RPMI7951 (cell line): Measurements from ENCODE around the gene BBS7. TPM values are rescaled to one million over a fixed set of nuclear protein-coding genes. Genes with fewer than 3 reads are reported as not detected.
A peak's percentile ranks its signal among the peaks of the same experiment; 100 is the strongest.

Experiments used
- DNase-seq: peaks from one replicate; pipeline ENCODE4 v3.0.0-alpha.2; 2012; ENCODE audit warnings: low read depth
- total RNA-seq: library from RNA; depleted of rRNA; stranded (reverse); fragments of >200 nt; shearing (Covaris generic); gene quantifications from 2 replicates; pipeline ENCODE4 v1.2.3, GENCODE V29; 2014; rRNA removed

The BBS7 gene
- total RNA-seq, 1 experiment from 2014 or later: 15.4 TPM

DNA sequence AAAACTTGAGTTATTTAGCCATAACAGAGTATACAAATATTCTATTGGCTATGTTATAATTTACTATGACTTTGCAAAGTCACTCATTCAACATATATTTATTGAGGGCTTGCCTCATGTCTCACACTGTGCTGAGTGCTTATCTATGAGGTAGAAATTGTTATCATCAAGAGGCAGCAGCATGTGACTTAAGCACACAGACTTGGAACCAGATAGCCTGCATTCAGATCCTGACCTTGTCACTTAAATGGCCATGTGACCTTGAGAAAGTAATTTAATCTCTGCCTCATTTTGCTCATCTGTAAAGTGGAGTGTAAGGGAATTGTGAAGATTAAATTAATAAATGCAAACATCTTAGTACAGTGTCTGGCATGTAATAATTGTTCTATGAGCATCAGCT lies 79.3 kb downstream of the BBS7 start:
- no peak for DNase-seq

DNA sequence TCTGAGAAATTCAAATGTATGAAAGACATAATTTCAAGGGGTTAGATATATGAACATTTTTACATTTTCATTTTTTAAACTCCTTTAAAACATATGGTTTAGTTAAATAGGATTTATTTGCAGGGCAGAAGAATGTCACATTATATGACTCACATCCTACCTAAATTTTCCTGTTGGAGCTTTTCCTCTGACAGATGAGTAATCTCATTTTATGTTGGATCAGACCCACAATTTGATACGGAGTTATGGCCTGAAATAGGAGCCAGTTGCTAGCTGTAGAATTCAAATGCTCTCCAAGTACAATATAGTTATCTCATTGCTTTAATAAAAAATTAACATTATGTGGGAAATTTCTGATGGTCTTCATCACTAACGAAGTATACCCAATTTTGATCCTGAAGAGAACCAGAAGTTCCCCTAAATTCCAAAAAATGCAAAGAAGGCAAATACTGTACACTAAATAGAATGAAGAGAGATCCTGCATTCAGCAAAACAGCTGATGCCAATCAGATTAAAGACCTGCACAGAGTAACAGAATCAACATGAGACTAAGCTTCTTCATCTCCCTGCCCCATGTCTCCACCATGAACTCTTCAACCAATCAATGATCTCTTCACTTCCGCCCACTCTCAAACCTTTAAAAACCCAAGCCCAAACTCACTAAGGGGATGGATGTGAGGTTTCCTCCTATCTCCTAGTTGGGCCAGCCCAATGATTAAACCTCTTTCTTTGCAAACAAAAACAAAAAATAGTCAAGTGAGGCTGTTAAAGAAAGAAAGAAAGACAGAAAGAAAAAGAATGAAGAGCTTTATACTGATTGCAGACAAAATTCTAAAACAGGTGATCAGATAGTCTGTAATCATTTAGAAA lies 80.1 kb downstream of the BBS7 start:
- DNase-seq: peak; percentile 78

DNA sequence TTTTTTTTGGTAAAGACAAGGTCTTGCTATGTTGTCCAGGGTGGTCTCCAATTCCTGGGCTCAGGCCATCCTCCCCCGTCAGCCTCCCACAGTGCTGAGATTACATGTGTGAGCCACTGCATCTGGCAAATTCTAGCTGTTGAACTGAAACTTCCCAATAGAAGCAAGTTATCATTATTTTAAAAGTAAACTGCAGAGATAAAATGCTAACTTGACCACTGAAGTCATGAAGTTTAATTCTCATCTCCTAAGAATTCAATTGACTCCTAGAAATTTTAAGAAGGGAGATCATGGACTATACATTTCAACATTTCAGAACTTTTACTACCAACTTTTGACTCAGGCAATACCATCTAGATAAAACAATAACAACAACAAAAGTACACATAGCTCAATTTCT lies 80.8 kb downstream of the BBS7 start:
- DNase-seq: no peak

DNA sequence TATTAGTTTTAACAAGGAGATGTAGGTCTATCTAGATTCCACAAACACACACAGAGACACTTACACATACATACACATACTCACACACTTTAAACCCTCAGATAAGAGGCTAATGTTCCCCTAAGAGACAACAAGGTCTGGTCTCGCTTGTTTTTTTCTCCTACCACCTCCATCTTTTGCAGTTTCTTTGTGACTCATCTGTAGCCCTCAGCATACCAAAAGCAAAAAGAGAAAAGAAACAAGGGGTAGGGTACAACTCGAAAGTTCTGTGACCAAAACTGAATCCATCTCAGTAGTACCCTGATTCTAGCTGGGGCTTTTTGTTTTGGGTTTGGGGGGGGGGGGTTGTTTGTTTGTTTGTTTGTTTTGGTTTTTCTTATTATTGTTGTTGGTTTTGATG lies 81.4 kb downstream of the BBS7 start:
- DNase-seq: no peak

DNA sequence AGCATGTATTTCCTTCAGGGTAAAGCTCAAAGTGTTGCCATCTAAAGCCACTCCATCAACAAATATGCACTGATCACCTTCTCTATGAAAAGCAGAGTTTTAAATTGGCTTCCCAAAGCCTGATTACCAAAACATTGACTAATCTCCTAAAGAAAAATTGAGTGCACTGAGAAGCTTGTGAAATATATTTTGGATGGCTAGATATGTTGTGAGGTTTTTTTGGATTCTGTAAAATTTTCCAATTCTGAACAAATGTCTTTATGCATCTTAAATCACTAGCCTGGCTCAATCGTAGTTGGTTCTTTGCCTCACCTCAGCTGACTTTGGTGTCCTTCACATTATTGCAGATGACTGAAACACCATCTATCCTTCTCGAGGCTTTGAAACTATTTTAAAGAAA lies 84.1 kb downstream of the BBS7 start:
- no peak for DNase-seq

DNA sequence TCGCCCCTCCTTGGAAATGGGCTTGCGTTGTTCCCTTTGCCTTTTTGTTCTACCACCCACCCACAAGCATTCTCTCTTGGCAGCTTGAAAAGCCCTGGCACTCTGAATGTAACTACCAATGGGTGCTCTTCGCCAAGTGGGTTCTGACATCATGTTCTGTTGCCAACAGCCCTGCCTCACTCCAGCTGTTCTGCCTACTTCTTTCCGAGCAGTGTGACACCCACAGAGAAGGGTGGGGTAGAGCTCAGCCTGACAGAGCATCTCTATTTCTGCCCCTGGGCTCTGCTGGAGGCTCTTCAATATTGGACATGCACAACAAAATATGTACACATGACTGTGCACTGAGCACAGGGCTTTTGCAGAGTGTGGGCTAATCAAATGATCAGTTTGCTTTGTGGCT lies 84.8 kb downstream of the BBS7 start:
- no peak for DNase-seq

DNA sequence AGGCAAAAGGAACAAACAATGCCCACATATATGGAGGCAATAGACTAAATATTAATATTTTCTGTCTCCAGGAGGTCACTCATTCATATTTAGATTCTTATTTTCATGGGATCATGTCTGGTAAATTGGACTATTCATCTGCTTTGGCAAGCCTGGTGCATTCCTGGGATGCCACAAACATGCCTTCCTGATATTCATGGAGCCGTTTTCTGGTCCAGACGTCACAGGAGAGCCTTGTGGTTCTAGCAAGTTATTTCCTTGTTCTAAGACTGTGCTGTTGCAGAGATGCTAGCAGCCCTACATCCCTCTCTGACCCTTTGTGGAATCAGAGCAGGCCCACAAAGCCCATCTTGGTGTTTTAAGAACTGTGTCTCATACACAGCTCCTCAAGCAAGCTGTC lies 85.3 kb downstream of the BBS7 start:
- peak; percentile 81 for DNase-seq

DNA sequence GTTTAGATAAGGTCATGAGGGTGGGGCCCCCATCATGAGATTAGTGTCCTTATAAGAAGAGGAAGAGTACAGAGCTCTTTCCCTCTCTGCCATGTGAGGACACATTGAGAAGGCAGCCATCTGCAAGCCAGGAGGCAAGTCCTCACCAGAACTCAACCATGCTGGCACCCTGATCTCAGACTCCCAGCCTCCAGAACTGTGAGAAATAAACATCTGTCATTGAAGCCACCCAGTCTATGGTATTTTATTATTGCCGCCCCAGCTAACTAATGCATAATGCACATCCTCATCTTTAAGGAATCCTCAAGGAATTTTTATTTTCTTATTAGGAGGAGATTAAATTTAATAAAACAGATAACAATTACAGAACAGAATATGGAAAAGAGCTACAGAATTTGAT lies 85.9 kb downstream of the BBS7 start:
- DNase-seq: no peak

DNA sequence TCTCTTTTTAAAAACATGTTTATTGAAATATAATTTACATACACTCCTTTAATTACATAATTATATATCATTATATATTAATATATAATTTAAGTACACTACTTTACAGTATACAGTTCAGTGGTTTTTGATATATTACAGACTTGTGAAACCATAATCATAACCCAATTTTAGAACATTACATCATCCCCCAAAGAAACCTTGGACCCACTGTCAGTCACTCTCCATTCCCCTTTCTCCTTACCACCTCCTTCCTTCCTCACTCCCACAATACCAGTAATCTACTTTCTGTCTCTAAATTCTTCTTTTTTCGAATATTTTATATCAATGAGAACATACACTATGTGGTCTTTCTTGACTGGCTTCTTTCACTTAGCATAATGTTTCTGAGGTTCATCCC lies 87.1 kb downstream of the BBS7 start:
- no peak for DNase-seq

DNA sequence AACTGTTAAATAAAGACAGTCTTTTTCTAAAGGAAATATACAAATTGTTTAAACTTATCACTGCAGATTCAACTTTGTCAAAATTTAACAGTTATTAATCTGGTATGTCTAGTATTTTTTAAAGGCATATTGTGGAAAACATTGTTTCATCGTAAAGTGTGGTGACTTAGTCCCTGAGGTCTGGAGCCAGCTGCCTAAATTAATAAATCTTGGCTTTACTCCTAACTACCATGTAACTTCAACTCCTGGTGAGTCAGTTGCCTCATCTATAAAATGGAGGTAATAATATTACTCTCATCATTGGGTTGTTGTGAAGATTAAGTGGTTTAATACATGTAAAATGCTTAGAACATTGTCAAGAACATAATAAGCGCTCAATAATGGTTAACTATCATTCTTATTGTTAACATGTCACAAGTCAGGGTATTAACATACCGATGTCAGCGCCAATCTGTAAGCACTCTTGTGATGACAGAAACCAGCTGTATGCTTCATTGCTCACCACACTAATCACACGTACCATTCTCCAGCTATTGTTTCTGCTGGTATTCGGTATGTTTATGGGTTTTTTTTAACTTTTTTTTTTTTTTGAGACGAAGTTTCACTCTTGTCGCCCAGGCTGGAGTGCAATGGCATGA lies 91.2 kb downstream of the BBS7 start:
- no peak for DNase-seq

DNA sequence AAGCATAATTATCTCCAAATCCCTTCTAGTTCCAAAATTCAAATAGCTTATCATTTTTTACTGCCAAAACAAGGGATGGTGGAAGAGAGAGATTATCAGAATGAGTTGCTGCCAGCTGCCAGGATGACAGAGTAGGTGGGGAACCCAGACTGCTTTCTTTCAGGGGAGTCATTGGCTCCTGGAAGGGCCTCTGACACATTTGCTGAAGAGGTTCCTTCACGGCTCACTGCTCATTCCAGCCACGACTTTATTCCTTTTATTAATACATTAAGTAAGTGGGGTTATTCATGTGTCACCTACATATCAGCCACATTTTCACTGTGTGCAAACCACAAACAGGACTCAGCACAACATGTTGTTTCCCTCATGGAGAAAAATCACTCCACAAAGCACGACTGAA lies 92.6 kb downstream of the BBS7 start:
- no peak for DNase-seq

DNA sequence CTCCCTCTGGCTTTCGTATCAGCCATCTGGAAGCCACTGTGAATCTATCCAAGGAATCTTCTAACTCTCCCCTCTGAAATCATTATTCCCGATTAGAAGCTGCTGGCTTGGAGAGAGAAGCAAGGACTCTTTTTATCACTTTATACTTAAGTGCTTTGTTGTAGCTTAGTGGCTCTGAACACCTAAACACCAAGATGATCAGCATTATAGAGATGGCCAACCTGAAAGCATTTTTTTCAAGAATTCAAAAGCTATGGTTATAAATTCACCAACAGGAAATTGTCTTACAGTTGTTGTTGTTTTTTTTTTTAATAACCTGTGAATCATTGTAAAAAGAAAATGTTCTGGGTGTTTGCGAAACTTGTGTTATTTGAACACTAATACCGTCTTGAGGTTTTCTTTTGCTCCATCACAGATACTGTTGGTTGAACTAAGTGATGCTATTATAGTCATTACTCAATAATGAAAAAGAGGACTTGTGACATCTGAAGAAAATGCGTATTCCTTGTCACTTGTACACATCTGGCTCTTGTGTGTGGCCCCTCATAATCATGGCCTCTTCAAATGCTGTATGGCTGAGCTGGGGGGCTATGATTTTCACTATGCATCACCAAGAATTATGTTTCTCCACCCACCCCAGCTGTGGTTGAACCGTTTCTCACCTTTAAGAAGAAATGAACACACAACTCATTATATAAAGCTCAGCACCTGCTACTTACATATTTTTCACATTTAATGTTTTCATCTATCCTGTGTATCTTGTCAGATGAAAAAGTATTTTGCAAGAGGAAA lies 93.5 kb downstream of the BBS7 start:
- no peak for DNase-seq

Other genes starting within 250 kb of the BBS7 start
- 393 and 478 TPM in 2 replicates for gene ANXA5, start 173.5 kb downstream of the BBS7 start, total RNA-seq
- gene SMIM43, start 105.3 kb downstream of the BBS7 start, total RNA-seq: not detected in 2 replicates
- gene EXOSC9, start 69.2 kb downstream of the BBS7 start, total RNA-seq: 43.9 and 45.5 TPM in 2 replicates
- gene CCNA2, start 46.6 kb downstream of the BBS7 start, total RNA-seq: 187 and 194 TPM in 2 replicates
- not detected in 2 replicates for gene TRPC3, start 81.6 kb upstream of the BBS7 start, total RNA-seq